HCT116 (cell line): Measurements from ENCODE around the gene SIRT3. TPM values are rescaled to one million over a fixed set of nuclear protein-coding genes. Genes with fewer than 3 reads are reported as not detected.

Source experiments
- ATAC-seq: fragments of 200-7000 bp; cut with Tn5 transposase; 2 replicates; pipeline ENCODE4 v1.9.1; 2020; ENCODE audit warnings: mild to moderate bottlenecking, moderate library complexity
- BruUV-seq: library from RNA; stranded (reverse); fragments of 400-500 nt; replicated peaks from 2 replicates; lab custom pipeline; 2021; lab: Mats Ljungman, UMichigan
- CTCF ChIA-PET: fragments of 300-600 bp; sonication (Branson Sonifier 250); formaldehyde crosslinking; loops from one replicate; lab custom pipeline; 2021; ENCODE audit warnings: antibody characterized with exemption; lab: Charles Lee
- POLR2A ChIA-PET: fragments of 300-600, 350-600 bp; sonication (Branson Sonifier 250); formaldehyde crosslinking; loops from one replicate; lab custom pipeline; 2021; ENCODE audit warnings: antibody characterized with exemption; lab: Charles Lee
- RAD21 ChIA-PET, 2 experiments: fragments of 300-600 bp; sonication (Branson Sonifier 250); formaldehyde crosslinking; loops; one replicate each; lab custom pipeline; 2023; ENCODE audit warnings: low total read pairs in 2 of 2; ENCODE audit not compliant: uncharacterized antibody in 2 of 2, unreplicated experiment in 2 of 2, low non-redundant PET in 1 of 2; lab: Charles Lee
- DNase-seq: peaks from one replicate; pipeline ENCODE4 v3.0.0-alpha.2; 2010; ENCODE audit warnings: low read depth, low spot score
- H2AFZ ChIP-seq: fragments of 200-600 bp; shearing (Covaris generic), sonication (generic); 2 replicates; pipeline ENCODE4 v1.6.1; 2017; ENCODE audit warnings: low read depth, mixed run types, mixed read lengths, antibody characterized with exemption, low read length; ENCODE audit not compliant: poor library complexity, severe bottlenecking
- H3K27ac ChIP-seq: 2 replicates; pipeline ENCODE4 v1.5.1; 2012; ENCODE audit warnings: low read depth, low read length
- H3K27me3 ChIP-seq: fragments of 200-600 bp; sonication (generic); 2 replicates; pipeline ENCODE4 v1.6.1; 2016; ENCODE audit warnings: mixed run types, low read length, mixed read lengths; ENCODE audit not compliant: insufficient read depth
- H3K36me3 ChIP-seq, 2 experiments: fragments of 200-500 bp in 1 of 2; fragments of 200-600 bp in 1 of 2; sonication (Bioruptor generic) in 1 of 2; sonication (generic) in 1 of 2; 2 replicates each; pipeline versions ENCODE4 v1.5.1 to v1.6.1; 2014 to 2016; ENCODE audit warnings: low read length in 2 of 2, inconsistent platforms in 1 of 2, mixed read lengths in 1 of 2, mixed run types in 1 of 2; ENCODE audit not compliant: insufficient read depth in 2 of 2, control insufficient read depth in 1 of 2
- H3K4me1 ChIP-seq, 2 experiments: fragments of 200-600 bp in 1 of 2; sonication (generic) in 1 of 2; 2 replicates each; pipeline versions ENCODE4 v1.5.1 to v1.6.1; 2012 to 2017; ENCODE audit warnings: low read length in 2 of 2, inconsistent platforms in 1 of 2, mild to moderate bottlenecking in 1 of 2, mixed read lengths in 1 of 2, mixed run types in 1 of 2, moderate library complexity in 1 of 2; ENCODE audit not compliant: insufficient read depth in 2 of 2, control insufficient read depth in 1 of 2
- H3K4me2 ChIP-seq: fragments of 200-600 bp; sonication (generic); 2 replicates; pipeline ENCODE4 v1.6.1; 2017; ENCODE audit warnings: mixed run types, low read length, mixed read lengths
- H3K4me3 ChIP-seq, 2 experiments: fragments of 200-600 bp in 1 of 2; sonication (generic) in 1 of 2; replicated peaks in 1 of 2; 2 replicates each; pipeline ENCODE4 v1.5.1; 2011 to 2016; ENCODE audit warnings: low read length in 2 of 2, control low read depth in 1 of 2, low read depth in 1 of 2, mild to moderate bottlenecking in 1 of 2, mixed read lengths in 1 of 2, mixed run types in 1 of 2
- H3K79me2 ChIP-seq: fragments of 200-600 bp; sonication (generic); 2 replicates; pipeline ENCODE4 v1.6.1; 2017; ENCODE audit warnings: mild to moderate bottlenecking, mixed run types, low read length, moderate library complexity, mixed read lengths; ENCODE audit not compliant: insufficient read depth
- H3K9ac ChIP-seq: fragments of 200-600 bp; sonication (generic); 2 replicates; pipeline ENCODE4 v1.6.1; 2016; ENCODE audit warnings: low read length, mixed read lengths
- H3K9me2 ChIP-seq: fragments of 200-600 bp; sonication (generic), shearing (Covaris generic); 2 replicates; pipeline ENCODE4 v1.6.1; 2017; ENCODE audit warnings: mixed run types, mild to moderate bottlenecking, moderate library complexity; ENCODE audit not compliant: insufficient read depth
- H3K9me3 ChIP-seq, 2 experiments: fragments of 200-500 bp in 1 of 2; fragments of 200-600 bp in 1 of 2; sonication (Bioruptor generic) in 1 of 2; sonication (generic) in 1 of 2; 2 replicates each; pipeline ENCODE4 v1.6.1; 2014 to 2017; ENCODE audit warnings: low read length in 2 of 2, mixed read lengths in 2 of 2, inconsistent platforms in 1 of 2, low read depth in 1 of 2, mild to moderate bottlenecking in 1 of 2, mixed run types in 1 of 2, moderate library complexity in 1 of 2; ENCODE audit not compliant: control insufficient read depth in 1 of 2, insufficient read depth in 1 of 2
- H4K20me1 ChIP-seq: fragments of 200-600 bp; sonication (generic), shearing (Covaris generic); 2 replicates; pipeline ENCODE4 v1.6.1; 2017; ENCODE audit warnings: mixed run types, mild to moderate bottlenecking, moderate library complexity; ENCODE audit not compliant: insufficient read depth
- CEBPB ChIP-seq: IDR thresholded peaks from 2 replicates; pipeline ENCODE4 v1.6.1; 2012; ENCODE audit warnings: low read depth
- ELF1 ChIP-seq: IDR thresholded peaks from 2 replicates; pipeline ENCODE4 v1.6.1; 2012; ENCODE audit warnings: low read depth, borderline replicate concordance
- JUND ChIP-seq: IDR thresholded peaks from 2 replicates; pipeline ENCODE4 v1.6.1; 2012
- RAD21 ChIP-seq: IDR thresholded peaks from 2 replicates; pipeline ENCODE4 v1.6.1; 2012; ENCODE audit warnings: low read depth, mild to moderate bottlenecking
- ZNF274 ChIP-seq: fragments of 200-500 bp; sonication (Bioruptor generic); IDR thresholded peaks from 2 replicates; pipeline ENCODE4 v1.6.1; 2014; ENCODE audit warnings: mild to moderate bottlenecking, low read depth, low read length, inconsistent platforms
- intact Hi-C: fragments of 100-400 bp; cut with micrococcal nuclease; formaldehyde crosslinking; loops from 2 replicates; pipeline ENCODE4 v1.10.0; 2022
- total RNA-seq: library from RNA; stranded (reverse); gene quantifications from one replicate; pipeline ENCODE4 v1.2.1, GENCODE V29; 2021; ENCODE audit not compliant: unreplicated experiment
- TF ChIP-seq, protein P1 (sequence below): IDR thresholded peaks from 2 replicates; pipeline ENCODE4 v1.6.1; 2011; ENCODE audit warnings: mild to moderate bottlenecking, low read length, moderate library complexity; ENCODE audit not compliant: insufficient replicate concordance; ENCODE audit errors: extremely low read depth
- TF ChIP-seq, protein P2 (sequence below): IDR thresholded peaks from 2 replicates; pipeline ENCODE4 v1.6.1; 2012
- TF ChIP-seq, protein P3 (sequence below): IDR thresholded peaks from 2 replicates; pipeline ENCODE4 v1.6.1; 2012; ENCODE audit warnings: low read depth

The SIRT3 gene
- total RNA-seq, 1 experiment from 2014 or later, result 17.9 TPM

DNA sequence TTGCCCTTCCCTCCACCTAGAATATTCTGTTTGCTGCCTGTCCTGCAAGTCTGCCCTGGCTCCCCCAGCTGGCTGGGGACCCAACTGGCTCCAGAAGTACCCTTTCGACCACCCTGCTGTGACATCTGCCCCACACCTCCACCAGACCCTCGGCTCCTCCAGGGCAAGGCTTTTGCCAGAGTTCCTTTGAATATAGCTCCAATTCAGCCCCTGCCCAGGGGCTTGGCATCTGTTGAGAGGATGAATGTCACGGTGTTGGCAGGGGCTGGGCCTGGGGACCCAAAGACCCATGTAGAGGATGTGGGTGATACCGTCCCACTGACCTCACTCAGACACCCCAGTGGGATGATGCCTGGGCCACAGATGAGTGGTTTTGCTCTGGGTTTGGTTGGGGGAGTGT is 46.0 kb upstream of the SIRT3 start:
- ATAC-seq, result no peak
- Histone ChIP-seq H3K27me3 (no peaks in the 10 kb centered on the region), H3K27ac (no peak overlapping the region), H3K9ac (no peak overlapping the region), H3K79me2 (no peaks in the 10 kb centered on the region), H3K4me1 (peaks cover 2 to 7% of the 10 kb centered on the region in 2 experiments), H3K9me2 (no peaks in the 10 kb centered on the region), H3K4me2 (no peak overlapping the region), H2AFZ (no peak overlapping the region), H3K4me3 (no peak overlapping the region), H3K9me3 (no peaks in the 10 kb centered on the region), H3K36me3 (no peaks in the 10 kb centered on the region), H4K20me1 (no peaks in the 10 kb centered on the region)
- POLR2A ChIA-PET, result no interaction called here
- intact Hi-C loops, result no loop called here
- BruUV-seq, result no TSS peak
- DNase-seq, result no peak
- CTCF ChIA-PET, result no interaction called here
- TF ChIP-seq, protein P1, sequence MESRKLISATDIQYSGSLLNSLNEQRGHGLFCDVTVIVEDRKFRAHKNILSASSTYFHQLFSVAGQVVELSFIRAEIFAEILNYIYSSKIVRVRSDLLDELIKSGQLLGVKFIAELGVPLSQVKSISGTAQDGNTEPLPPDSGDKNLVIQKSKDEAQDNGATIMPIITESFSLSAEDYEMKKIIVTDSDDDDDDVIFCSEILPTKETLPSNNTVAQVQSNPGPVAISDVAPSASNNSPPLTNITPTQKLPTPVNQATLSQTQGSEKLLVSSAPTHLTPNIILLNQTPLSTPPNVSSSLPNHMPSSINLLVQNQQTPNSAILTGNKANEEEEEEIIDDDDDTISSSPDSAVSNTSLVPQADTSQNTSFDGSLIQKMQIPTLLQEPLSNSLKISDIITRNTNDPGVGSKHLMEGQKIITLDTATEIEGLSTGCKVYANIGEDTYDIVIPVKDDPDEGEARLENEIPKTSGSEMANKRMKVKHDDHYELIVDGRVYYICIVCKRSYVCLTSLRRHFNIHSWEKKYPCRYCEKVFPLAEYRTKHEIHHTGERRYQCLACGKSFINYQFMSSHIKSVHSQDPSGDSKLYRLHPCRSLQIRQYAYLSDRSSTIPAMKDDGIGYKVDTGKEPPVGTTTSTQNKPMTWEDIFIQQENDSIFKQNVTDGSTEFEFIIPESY, result no peak
- RAD21 ChIA-PET, result no interaction called here

DNA sequence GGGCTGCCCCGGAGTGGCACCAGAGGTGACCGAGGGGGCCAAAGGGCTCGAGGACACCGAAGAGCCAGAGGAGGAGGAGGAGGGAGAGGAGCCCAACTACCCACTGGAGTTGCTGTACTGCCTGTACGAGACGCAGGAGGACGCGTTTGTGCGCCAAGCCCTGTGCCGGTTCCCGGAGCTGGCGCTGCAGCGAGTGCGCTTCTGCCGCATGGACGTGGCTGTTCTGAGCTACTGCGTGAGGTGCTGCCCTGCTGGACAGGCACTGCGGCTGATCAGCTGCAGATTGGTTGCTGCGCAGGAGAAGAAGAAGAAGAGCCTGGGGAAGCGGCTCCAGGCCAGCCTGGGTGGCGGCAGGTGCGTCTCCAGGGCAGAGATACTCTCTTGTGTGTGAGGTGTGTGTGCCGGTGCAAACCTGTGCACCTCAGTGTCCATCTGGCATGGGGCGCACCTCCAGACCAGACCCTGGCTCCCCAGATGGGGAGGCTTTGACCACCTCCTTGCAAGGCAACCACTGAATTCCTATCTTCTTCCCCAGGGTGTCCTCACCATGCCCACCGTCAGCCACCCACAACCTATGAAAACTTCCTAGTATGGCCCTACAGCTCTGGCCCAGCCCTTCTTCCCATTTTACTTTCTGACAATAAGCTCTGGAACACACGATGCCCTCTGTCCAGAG is 45.5 kb upstream of the SIRT3 start:
- no peak overlapping the region for H3K4me3 ChIP-seq
- RAD21 ChIA-PET, result no interaction called here
- intact Hi-C loops, result no loop called here

More for the DNA sequence above, 45.5 kb upstream of the SIRT3 start:
- H3K4me1 ChIP-seq, result peaks cover 0 to 3% of the 10 kb centered on the region in 2 experiments; a peak in 1 of 4 replicates
- TF ChIP-seq RAD21 (no peak), ELF1 (no peak), CEBPB (no peak), ZNF274 (no peak), JUND (no peak)
- TF ChIP-seq, protein P2, sequence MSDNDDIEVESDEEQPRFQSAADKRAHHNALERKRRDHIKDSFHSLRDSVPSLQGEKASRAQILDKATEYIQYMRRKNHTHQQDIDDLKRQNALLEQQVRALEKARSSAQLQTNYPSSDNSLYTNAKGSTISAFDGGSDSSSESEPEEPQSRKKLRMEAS, result no peak
- TF ChIP-seq, protein P3, sequence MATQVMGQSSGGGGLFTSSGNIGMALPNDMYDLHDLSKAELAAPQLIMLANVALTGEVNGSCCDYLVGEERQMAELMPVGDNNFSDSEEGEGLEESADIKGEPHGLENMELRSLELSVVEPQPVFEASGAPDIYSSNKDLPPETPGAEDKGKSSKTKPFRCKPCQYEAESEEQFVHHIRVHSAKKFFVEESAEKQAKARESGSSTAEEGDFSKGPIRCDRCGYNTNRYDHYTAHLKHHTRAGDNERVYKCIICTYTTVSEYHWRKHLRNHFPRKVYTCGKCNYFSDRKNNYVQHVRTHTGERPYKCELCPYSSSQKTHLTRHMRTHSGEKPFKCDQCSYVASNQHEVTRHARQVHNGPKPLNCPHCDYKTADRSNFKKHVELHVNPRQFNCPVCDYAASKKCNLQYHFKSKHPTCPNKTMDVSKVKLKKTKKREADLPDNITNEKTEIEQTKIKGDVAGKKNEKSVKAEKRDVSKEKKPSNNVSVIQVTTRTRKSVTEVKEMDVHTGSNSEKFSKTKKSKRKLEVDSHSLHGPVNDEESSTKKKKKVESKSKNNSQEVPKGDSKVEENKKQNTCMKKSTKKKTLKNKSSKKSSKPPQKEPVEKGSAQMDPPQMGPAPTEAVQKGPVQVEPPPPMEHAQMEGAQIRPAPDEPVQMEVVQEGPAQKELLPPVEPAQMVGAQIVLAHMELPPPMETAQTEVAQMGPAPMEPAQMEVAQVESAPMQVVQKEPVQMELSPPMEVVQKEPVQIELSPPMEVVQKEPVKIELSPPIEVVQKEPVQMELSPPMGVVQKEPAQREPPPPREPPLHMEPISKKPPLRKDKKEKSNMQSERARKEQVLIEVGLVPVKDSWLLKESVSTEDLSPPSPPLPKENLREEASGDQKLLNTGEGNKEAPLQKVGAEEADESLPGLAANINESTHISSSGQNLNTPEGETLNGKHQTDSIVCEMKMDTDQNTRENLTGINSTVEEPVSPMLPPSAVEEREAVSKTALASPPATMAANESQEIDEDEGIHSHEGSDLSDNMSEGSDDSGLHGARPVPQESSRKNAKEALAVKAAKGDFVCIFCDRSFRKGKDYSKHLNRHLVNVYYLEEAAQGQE, result no peak
- no TSS peak for BruUV-seq
- no peak overlapping the region for H2AFZ ChIP-seq
- ChIA-PET CTCF (no interaction called here), POLR2A (no interaction called here)
- H3K4me2 ChIP-seq, result no peak overlapping the region
- no peaks in the 10 kb centered on the region for H3K36me3 ChIP-seq
- no peak overlapping the region for H3K9ac ChIP-seq
- DNase-seq (no peak), ATAC-seq (no peak)
- no peaks in the 10 kb centered on the region for H4K20me1 ChIP-seq
- no peaks in the 10 kb centered on the region for H3K9me2 ChIP-seq
- no peaks in the 10 kb centered on the region for H3K9me3 ChIP-seq
- no peaks in the 10 kb centered on the region for H3K27me3 ChIP-seq
- no peak overlapping the region for H3K27ac ChIP-seq
- H3K79me2 ChIP-seq, result no peaks in the 10 kb centered on the region
